Erythroblast (primary cell): Measurements from ENCODE around the gene GLIS1.

Experiments used
- GATA1 ChIP-seq: IDR thresholded peaks from 2 replicates; pipeline ENCODE4 v1.6.1; 2011; ENCODE audit warnings: low read depth, mild to moderate bottlenecking, control low read depth, low read length, moderate library complexity
- POLR2A ChIP-seq: IDR thresholded peaks from 2 replicates; pipeline ENCODE4 v1.6.1; 2011; ENCODE audit warnings: mild to moderate bottlenecking, low read length

DNA sequence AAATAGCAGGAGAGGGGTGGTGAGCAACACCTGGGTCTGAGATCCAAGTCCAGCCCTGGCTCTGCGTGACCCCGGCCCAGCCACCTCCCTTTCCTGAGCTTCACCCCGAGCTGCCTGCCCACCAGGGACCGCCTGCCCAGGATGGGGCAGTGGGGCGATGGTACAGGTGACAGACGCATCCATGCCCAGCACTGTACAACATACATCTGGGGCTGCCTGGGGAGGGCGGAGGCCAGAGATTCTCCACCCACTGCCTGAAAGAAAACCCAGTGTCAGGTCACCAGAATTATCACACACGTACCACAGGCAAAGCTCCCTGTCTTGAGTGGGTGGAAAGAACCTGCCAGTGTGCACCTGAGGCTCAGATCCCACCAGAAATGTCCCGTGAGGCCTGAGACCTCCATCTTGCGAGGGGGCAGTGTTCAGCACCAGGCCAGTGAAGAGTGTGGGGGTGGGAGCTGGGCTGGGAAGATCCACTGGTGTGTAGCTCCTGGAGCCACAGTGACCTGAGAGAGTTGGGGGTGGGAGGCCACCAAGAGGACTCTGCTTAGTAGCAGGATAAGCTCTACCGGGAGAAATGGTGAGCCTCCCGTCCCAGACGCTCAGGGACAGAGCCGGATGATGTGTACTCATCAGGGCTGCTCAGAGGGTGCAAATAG, 198.2 kb downstream of the GLIS1 start:
- TF ChIP-seq POLR2A: no peak
- TF ChIP-seq GATA1: no peak
